Measurements from ENCODE around the gene PHPT1. TPM values are rescaled to one million over a fixed set of nuclear protein-coding genes. Genes with fewer than 3 reads are reported as not detected.
"Not testable (repeated sequence)": the region's sequence is repeated elsewhere in the genome, so short reads cannot be mapped to it uniquely, and the experiment has no call there.

The PHPT1 gene
- total RNA-seq, result 100 to 1,000 TPM; 118 to 151 TPM
- 100 to 1,000 TPM in 2 of 6 donors, 10 to 100 TPM in 4; 66.1 to 124 (median 90.3) TPM for polyA plus RNA-seq (ENCODE audit: insufficient read length in 6 of 6)
- long read RNA-seq, donor 1, transcript PHPT1-201 (3 exons, 890 nt), result major isoform, 269 of 292 reads
- long read RNA-seq, donor 1, transcript PHPT1-204 (2 exons, 627 nt), result minor isoform, 10 of 292 reads
- long read RNA-seq, donor 1, partial matches to known transcripts, result 8 of 292 reads
- long read RNA-seq, donor 1, other reads (novel, unspliced or antisense), result 0 of 292 reads
- long read RNA-seq, donor 2, transcript PHPT1-201 (3 exons, 890 nt), result major isoform, 167 of 187 reads
- long read RNA-seq, donor 2, transcript PHPT1-204 (2 exons, 627 nt), result minor isoform, 10 of 187 reads
- long read RNA-seq, donor 2, partial matches to known transcripts, result 10 of 187 reads
- long read RNA-seq, donor 2, other reads (novel, unspliced or antisense), result 0 of 187 reads
- long read RNA-seq, donor 3, transcript PHPT1-204 (2 exons, 627 nt), result minor isoform, 5 of 193 reads
- long read RNA-seq, donor 3, transcript PHPT1-201 (3 exons, 890 nt), result major isoform, 173 of 193 reads
- long read RNA-seq, donor 3, partial matches to known transcripts, result 11 of 193 reads
- long read RNA-seq, donor 3, other reads (novel, unspliced or antisense), result 0 of 193 reads
- long read RNA-seq, donor 4, transcript PHPT1-204 (2 exons, 627 nt), result minor isoform, 51 of 267 reads
- long read RNA-seq, donor 4, transcript PHPT1-201 (3 exons, 890 nt), result major isoform, 190 of 267 reads
- long read RNA-seq, donor 4, partial matches to known transcripts, result 5 of 267 reads
- long read RNA-seq, donor 4, other reads (novel, unspliced or antisense), result 19 of 267 reads
- long read RNA-seq, donor 5, transcript PHPT1-201 (3 exons, 890 nt), result major isoform, 166 of 184 reads
- long read RNA-seq, donor 5, transcript PHPT1-204 (2 exons, 627 nt), result minor isoform, 11 of 184 reads
- long read RNA-seq, donor 5, transcript PHPT1-206 (4 exons, 618 nt), result minor isoform, 6 of 184 reads
- long read RNA-seq, donor 5, partial matches to known transcripts, result 0 of 184 reads
- long read RNA-seq, donor 5, other reads (novel, unspliced or antisense), result 0 of 184 reads
- long read RNA-seq, donor 6, transcript PHPT1-204 (2 exons, 627 nt), result minor isoform, 10 of 255 reads
- long read RNA-seq, donor 6, transcript PHPT1-201 (3 exons, 890 nt), result major isoform, 236 of 255 reads
- long read RNA-seq, donor 6, partial matches to known transcripts, result 5 of 255 reads
- long read RNA-seq, donor 6, other reads (novel, unspliced or antisense), result 0 of 255 reads
- long read RNA-seq, donor 7, transcript PHPT1-201 (3 exons, 890 nt), result major isoform, 152 of 168 reads
- long read RNA-seq, donor 7, transcript PHPT1-204 (2 exons, 627 nt), result minor isoform, 7 of 168 reads
- long read RNA-seq, donor 7, partial matches to known transcripts, result 5 of 168 reads
- long read RNA-seq, donor 7, other reads (novel, unspliced or antisense), result 0 of 168 reads
- long read RNA-seq, donor 8, transcript PHPT1-205 (3 exons, 1,316 nt), result minor isoform, 5 of 171 reads
- long read RNA-seq, donor 8, transcript PHPT1-201 (3 exons, 890 nt), result major isoform, 155 of 171 reads
- long read RNA-seq, donor 8, partial matches to known transcripts, result 6 of 171 reads
- long read RNA-seq, donor 8, other reads (novel, unspliced or antisense), result 0 of 171 reads
- long read RNA-seq, donor 9, partial matches to known transcripts, result 0 of 3 reads
- long read RNA-seq, donor 9, other reads (novel, unspliced or antisense), result 0 of 3 reads
- long read RNA-seq, donor 10, transcript PHPT1-201 (3 exons, 890 nt), result major isoform, 157 of 191 reads
- long read RNA-seq, donor 10, partial matches to known transcripts, result 6 of 191 reads
- long read RNA-seq, donor 10, other reads (novel, unspliced or antisense), result 20 of 191 reads
- long read RNA-seq, donor 11, transcript PHPT1-201 (3 exons, 890 nt), result major isoform, 248 of 268 reads
- long read RNA-seq, donor 11, transcript PHPT1-204 (2 exons, 627 nt), result minor isoform, 13 of 268 reads
- long read RNA-seq, donor 11, partial matches to known transcripts, result 0 of 268 reads
- long read RNA-seq, donor 11, other reads (novel, unspliced or antisense), result 5 of 268 reads
- long read RNA-seq, donor 12, transcript PHPT1-204 (2 exons, 627 nt), result minor isoform, 6 of 124 reads
- long read RNA-seq, donor 12, transcript PHPT1-201 (3 exons, 890 nt), result major isoform, 116 of 124 reads
- long read RNA-seq, donor 12, partial matches to known transcripts, result 0 of 124 reads
- long read RNA-seq, donor 12, other reads (novel, unspliced or antisense), result 0 of 124 reads

GRCh38 chr9:136849038-136849959 lies at the start of gene PHPT1:
Gene PHPT1, plus strand, starts transcription at chr9:136849409. Its CDS starts 22 bp downstream, at chr9:136849431.
- Histone ChIP-seq H3K4me1 (peaks cover 19 to 47% of the 10 kb centered on the region in 2 donors), H3K36me3 (peaks cover 0 to 15% of the 10 kb centered on the region in 2 donors), H3K27me3 (peaks cover 22 to 41% of the 10 kb centered on the region in 2 donors), H3K27ac (peak within 1 kb of the TSS; percentile 76 to 90), H3K9me3 (no peaks in the 10 kb centered on the region), H3K4me3 (peak within 1 kb of the TSS; percentile 77 to 93)
- intact Hi-C loops (cut with DNase I), result no loop called here
- peak; percentile 97 to 99 (median 99) for DNase-seq
- TF ChIP-seq CTCF (IDR thresholded peaks at IDR 0.05), result no peak
- peak; percentile 87 for ATAC-seq

GRCh38 chr9:136799854-136800657 lies 49.2 kb upstream of the PHPT1 start:
- no peaks in the 10 kb centered on the region for H3K9me3 ChIP-seq
- no peaks in the 10 kb centered on the region for H3K36me3 ChIP-seq
- no peak overlapping the region for H3K27ac ChIP-seq
- H3K4me3 ChIP-seq, result peak overlapping the region; percentile 10 to 36
- no peak for TF ChIP-seq CTCF (IDR thresholded peaks at IDR 0.05)
- ATAC-seq (peak; percentile 85), DNase-seq (peak in 3 of 4 donors; percentile 86 to 94 (median 86))
- H3K27me3 ChIP-seq, result peaks cover 26 to 72% of the 10 kb centered on the region in 2 donors
- H3K4me1 ChIP-seq, result peaks cover 17 to 40% of the 10 kb centered on the region in 2 donors
- intact Hi-C loops (cut with DNase I), result no loop called here

- Histone ChIP-seq H3K9me3 (no peaks in the 10 kb centered on the region), H3K27me3 (peaks cover 26 to 54% of the 10 kb centered on the region in 2 donors), H3K4me3 (no peak overlapping the region), H3K36me3 (no peaks in the 10 kb centered on the region), H3K27ac (no peak overlapping the region), H3K4me1 (peaks cover 26 to 42% of the 10 kb centered on the region in 2 donors)
- ATAC-seq (no peak), DNase-seq (peak in 1 of 4 donors; percentile 14)
- TF ChIP-seq CTCF (IDR thresholded peaks at IDR 0.05), result no peak
- intact Hi-C loops (cut with DNase I), result no loop called here
Measured at GRCh38 chr9:136802321-136802720, 46.9 kb upstream of the PHPT1 start.

GRCh38 chr9:136803009-136803550 lies 46.1 kb upstream of the PHPT1 start:
- H3K36me3 ChIP-seq; intact Hi-C loops (cut with DNase I); ATAC-seq; H3K9me3 ChIP-seq; H3K4me3 ChIP-seq; H3K27ac ChIP-seq: not testable (repeated sequence)
- peak in 1 of 4 donors; percentile 56 for DNase-seq
- H3K4me1 ChIP-seq, result peaks cover 26 to 42% of the 10 kb centered on the region in 2 donors
- peaks cover 26 to 46% of the 10 kb centered on the region in 2 donors for H3K27me3 ChIP-seq
